NCI-H1092 (cell line): ENCODE data around the gene ATP8A2.
A peak's percentile ranks its signal among the peaks of the same experiment; 100 is the strongest.
"Not testable (repeated sequence)": the region's sequence is repeated elsewhere in the genome, so short reads cannot be mapped to it uniquely, and the experiment has no call there.

Experiments
- DNase-seq: peaks from one replicate; lab custom pipeline; 2025; lab: John Stamatoyannopoulos, UW

Gene ATP8A2

DNA sequence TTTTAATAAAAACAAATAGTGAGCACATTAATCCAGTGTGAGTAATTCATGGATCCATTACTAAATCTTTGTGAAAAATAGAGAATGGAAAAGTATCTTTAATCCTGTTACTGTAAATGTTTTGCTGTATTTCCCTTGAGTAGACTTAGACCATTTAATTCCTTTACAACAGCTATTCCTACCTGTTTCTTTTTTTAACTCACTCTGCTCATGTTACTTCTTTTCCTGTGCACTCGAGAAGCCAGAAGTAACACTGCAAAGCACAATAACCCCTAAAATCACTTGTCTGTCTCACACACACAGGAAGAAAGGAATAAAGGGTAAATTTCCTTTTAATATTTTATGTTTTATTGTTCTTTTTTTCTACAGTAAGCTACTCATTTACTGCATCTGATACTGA lies 435.8 kb downstream of the ATP8A2 start:
- no peak for DNase-seq

GRCh38 chr13:25811506-25811905 lies 439.7 kb downstream of the ATP8A2 start:
- DNase-seq: no peak

- no peak for DNase-seq
Observed at GRCh38 chr13:25816239-25816638, 444.5 kb downstream of the ATP8A2 start.

GRCh38 chr13:25819856-25820530 lies 448.2 kb downstream of the ATP8A2 start:
- peak; percentile 54 for DNase-seq

GRCh38 chr13:25821776-25822175 lies 450.0 kb downstream of the ATP8A2 start:
- DNase-seq: no peak

GRCh38 chr13:25827221-25827620 lies 455.4 kb downstream of the ATP8A2 start:
- DNase-seq: not testable (repeated sequence)

- DNase-seq: no peak
Observed at GRCh38 chr13:25827831-25828465, 456.2 kb downstream of the ATP8A2 start.

GRCh38 chr13:25833761-25834160 lies 462.0 kb downstream of the ATP8A2 start:
- no peak for DNase-seq

DNA sequence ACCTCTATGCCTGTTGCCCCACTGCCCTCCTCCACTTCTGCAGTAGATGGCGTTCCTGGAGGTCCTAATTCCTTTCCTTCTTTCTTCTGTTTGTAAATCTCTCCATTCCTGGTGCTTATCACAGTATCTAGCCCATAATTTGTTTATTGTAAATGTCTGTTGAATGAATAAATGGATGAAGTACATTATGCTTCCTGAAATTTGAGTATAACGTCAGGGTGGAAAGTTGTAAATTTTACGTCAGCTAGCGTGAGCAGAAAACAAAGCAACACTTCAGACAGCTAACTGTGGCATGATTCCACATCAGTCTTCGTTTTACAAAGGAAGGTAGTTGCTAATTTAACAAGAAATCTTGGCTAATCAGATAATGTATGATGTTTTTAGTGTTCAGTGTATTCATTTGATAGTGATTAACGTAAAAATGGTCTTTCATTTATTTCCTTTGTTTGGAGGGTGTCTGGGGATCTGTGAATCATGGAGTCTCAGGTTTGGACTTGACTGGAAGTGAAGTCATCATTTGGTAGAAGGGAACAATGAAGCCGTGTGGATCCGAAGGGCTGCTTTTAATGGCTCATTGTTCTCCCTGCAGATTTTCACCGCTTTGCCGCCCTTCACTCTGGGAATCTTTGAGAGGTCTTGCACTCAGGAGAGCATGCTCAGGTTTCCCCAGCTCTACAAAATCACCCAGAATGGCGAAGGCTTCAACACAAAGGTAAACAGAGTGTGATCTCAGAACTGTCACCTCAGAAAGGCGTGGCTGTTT lies 465.0 kb downstream of the ATP8A2 start:
- no peak for DNase-seq

DNA sequence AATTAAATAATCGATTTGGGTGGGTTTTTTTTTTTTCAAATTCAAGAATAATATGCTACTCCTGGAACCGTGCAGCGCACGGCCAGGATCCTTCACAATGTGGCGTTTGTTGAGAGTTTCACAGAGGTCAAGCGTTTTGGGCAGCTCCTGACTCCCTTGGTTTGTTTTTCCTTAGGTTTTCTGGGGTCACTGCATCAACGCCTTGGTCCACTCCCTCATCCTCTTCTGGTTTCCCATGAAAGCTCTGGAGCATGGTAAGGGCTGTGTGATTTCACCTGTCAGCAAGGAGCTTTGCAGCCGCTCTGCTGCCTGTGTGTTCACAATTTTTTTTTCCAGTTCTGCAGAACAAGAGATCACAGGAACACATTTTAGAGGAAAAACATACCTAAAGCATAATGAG lies 467.6 kb downstream of the ATP8A2 start:
- no peak for DNase-seq

DNA sequence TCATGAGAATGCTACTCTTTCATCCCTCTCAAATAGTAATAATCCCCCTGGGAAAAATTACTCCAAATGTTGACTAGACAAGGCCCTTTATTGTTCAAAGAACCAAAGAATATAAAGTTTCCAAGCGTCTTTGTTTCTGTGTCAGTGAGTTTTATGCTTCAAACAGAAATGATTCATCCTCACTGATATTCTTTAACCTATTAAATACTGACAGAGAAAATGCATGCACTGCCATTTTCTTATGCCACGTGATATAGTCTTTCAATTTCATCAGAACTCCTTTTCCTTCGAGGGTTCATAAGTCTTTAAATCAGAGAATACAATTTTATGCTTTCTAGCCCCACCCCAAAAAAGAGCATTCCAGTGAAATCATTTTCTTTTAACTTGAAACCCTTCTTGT lies 468.5 kb downstream of the ATP8A2 start:
- DNase-seq: no peak

- DNase-seq: no peak
Observed at GRCh38 chr13:25840931-25841330, 469.2 kb downstream of the ATP8A2 start.

DNA sequence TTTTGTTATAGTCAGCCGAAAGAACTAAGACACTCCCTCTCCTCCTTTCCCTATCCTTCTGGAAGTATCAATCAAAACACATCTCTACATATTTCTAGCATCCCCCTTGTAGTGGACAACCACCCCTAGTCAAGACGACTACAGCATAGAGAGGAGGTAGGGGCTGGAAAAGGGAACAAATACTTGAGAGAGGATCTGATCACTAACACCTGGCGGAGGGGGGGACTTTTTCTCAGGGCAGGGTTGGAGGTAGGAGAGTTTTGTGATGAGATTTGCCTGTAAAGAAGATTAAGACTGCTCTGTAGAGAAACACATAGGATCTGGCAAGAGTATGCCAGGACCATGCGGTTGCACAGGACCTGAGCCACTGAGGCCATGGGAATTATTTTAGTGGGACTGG lies 471.9 kb downstream of the ATP8A2 start:
- DNase-seq: no peak

- DNase-seq: no peak
Observed at GRCh38 chr13:25844559-25845434, 473.0 kb downstream of the ATP8A2 start.

GRCh38 chr13:25846222-25846984 lies 474.6 kb downstream of the ATP8A2 start:
- DNase-seq: no peak

DNA sequence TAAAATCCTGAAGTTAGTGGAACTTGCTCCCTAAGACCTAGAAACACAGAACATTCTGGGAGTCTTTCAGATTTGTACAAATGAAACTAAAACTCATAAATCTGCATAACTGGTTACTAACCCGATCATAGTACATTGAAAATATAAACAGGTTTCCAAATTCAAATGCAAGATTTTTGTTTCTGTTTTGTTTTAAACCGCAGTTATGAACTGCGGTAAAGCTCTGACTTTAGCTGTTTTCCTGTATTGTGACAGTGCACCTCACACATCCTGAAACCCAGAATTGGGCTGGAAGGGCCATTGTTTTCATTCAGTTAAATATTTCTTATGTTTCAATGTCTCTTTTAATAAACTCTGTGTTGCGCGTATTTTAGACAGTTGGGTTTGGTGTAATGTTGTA lies 475.4 kb downstream of the ATP8A2 start:
- no peak for DNase-seq

DNA sequence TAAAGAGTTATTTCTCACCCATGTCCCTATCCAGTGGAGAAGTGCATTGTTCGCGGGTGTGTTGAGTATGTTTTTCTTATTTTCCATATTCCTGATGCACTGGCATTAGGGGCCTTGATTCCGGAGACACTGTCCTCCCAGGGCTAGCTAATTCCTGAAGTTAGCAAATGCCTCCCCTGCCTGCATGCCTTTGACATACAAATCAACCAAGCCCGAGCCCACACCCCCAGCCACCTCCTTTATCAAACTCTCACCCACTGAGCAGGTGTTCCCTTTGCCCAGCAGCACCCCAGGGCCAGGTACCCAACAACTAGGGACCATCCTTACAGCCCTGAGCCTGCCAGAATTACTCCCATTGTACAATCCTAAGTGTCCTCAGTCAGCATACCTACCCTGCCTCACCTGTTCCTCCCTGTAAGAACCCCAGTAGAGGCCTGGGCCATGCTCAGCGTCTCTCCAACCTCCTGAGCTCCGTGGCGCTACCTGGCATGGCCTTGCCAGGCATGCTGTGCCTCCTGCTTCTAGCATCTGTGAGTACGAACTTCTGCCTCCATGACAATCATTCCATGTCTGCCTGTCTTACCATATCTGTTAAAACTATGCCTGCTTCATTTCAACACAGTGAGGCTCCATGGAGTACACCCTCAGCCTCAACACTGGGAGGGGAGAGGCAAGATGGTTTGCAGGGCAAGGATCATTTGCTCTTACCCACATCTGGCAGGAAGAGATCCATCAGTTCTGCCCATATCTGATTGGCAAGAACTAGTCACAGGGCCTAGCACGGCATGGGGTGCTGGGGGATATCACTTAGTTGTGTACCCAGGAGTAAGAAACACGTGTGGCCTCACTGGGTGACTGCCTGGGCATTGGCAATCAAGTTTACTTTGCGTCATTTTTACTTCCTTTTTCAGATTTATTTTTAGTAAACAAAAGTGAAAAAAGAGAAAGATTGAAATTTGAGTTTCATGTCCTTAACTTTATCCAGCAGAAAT lies 476.2 kb downstream of the ATP8A2 start:
- no peak for DNase-seq

- no peak for DNase-seq
Observed at GRCh38 chr13:25848812-25849745, 477.3 kb downstream of the ATP8A2 start.

- DNase-seq: no peak
Observed at GRCh38 chr13:25857830-25858229, 486.1 kb downstream of the ATP8A2 start.
